Neural progenitor cell (in vitro differentiated cells): ENCODE measurements around the gene DGKD. TPM values are rescaled to one million over a fixed set of nuclear protein-coding genes. Genes with fewer than 3 reads are reported as not detected.

Source experiments
- DNase-seq: peaks from one replicate; pipeline ENCODE4 v3.0.0-alpha.2; 2016; ENCODE audit warnings: low spot score
- H2AFZ ChIP-seq: fragments of 200-600 bp; sonication (generic); replicated peaks from 2 replicates; pipeline ENCODE4 v1.6.1; 2016; ENCODE audit warnings: antibody characterized with exemption
- H3F3A ChIP-seq: fragments of 200-600 bp; sonication (generic); 2 replicates; pipeline ENCODE4 v1.6.1; 2016; ENCODE audit warnings: antibody characterized with exemption, low read depth
- H3K27ac ChIP-seq: fragments of 200-600 bp; sonication (generic); 2 replicates; pipeline ENCODE4 v1.5.1; 2016; ENCODE audit warnings: mild to moderate bottlenecking
- H3K27me3 ChIP-seq: fragments of 200-600 bp; sonication (generic); 2 replicates; pipeline ENCODE4 v1.6.1; 2016; ENCODE audit warnings: mild to moderate bottlenecking, moderate library complexity
- H3K36me3 ChIP-seq: fragments of 200-600 bp; sonication (generic); 2 replicates; pipeline ENCODE4 v1.5.1; 2016
- H3K4me1 ChIP-seq: fragments of 200-600 bp; sonication (generic); 2 replicates; pipeline ENCODE4 v1.6.1; 2016; ENCODE audit warnings: mixed run types
- H3K4me2 ChIP-seq: fragments of 200-600 bp; sonication (generic); 2 replicates; pipeline ENCODE4 v1.6.1; 2016
- H3K4me3 ChIP-seq: fragments of 200-600 bp; sonication (generic); 2 replicates; pipeline ENCODE4 v1.5.1; 2016
- H3K79me2 ChIP-seq: fragments of 200-600 bp; sonication (generic); 2 replicates; pipeline ENCODE4 v1.6.1; 2016; ENCODE audit warnings: low read depth
- H3K9ac ChIP-seq: fragments of 200-600 bp; sonication (generic); 2 replicates; pipeline ENCODE4 v1.6.1; 2016
- H3K9me3 ChIP-seq: fragments of 200-600 bp; sonication (generic); 2 replicates; pipeline ENCODE4 v1.5.1; 2016; ENCODE audit warnings: low read depth
- H4K20me1 ChIP-seq: fragments of 200-600 bp; sonication (generic); 2 replicates; pipeline ENCODE4 v1.6.1; 2016; ENCODE audit warnings: low read depth
- H3K27ac Mint-ChIP-seq: 3 replicates; pipeline ENCODE4 v1.8.0; 2021; ENCODE audit warnings: mixed read lengths
- H3K27me3 Mint-ChIP-seq: 2 replicates; pipeline ENCODE4 v1.8.0; 2022; ENCODE audit warnings: low read depth, mild to moderate bottlenecking, inconsistent platforms, moderate library complexity, mixed read lengths; ENCODE audit not compliant: insufficient read depth
- H3K36me3 Mint-ChIP-seq: 3 replicates; pipeline ENCODE4 v1.8.0; 2021; ENCODE audit warnings: mixed read lengths
- H3K4me1 Mint-ChIP-seq: 3 replicates; pipeline ENCODE4 v1.8.0; 2021; ENCODE audit warnings: mixed read lengths
- H3K4me3 Mint-ChIP-seq: 3 replicates; pipeline ENCODE4 v1.8.0; 2021; ENCODE audit warnings: mild to moderate bottlenecking, moderate library complexity, mixed read lengths
- H3K9me3 Mint-ChIP-seq: 3 replicates; pipeline ENCODE4 v1.8.0; 2020; ENCODE audit warnings: mixed read lengths
- EZH2 ChIP-seq: fragments of 200-600 bp; sonication (generic); IDR thresholded peaks from 2 replicates; pipeline ENCODE4 v1.6.1; 2017; ENCODE audit warnings: antibody characterized with exemption, mild to moderate bottlenecking, moderate library complexity
- EZH2phosphoT487 ChIP-seq: fragments of 200-600 bp; sonication (generic); IDR thresholded peaks from 2 replicates; pipeline ENCODE4 v1.6.1; 2017; ENCODE audit warnings: antibody characterized with exemption
- total RNA-seq: library from RNA; depleted of rRNA; stranded (reverse); fragments of >200 nt; gene quantifications from 2 replicates; pipeline ENCODE4 v1.2.3, GENCODE V29; 2015; ENCODE audit warnings: low replicate concordance
- TF ChIP-seq, protein P1 (sequence below): fragments of 200-600 bp; sonication (generic); IDR thresholded peaks from 2 replicates; pipeline ENCODE4 v1.5.1; 2017; ENCODE audit warnings: antibody characterized with exemption, mild to moderate bottlenecking

The DGKD gene
- total RNA-seq, 1 donor from 2014 or later: 10.9 TPM

DNA sequence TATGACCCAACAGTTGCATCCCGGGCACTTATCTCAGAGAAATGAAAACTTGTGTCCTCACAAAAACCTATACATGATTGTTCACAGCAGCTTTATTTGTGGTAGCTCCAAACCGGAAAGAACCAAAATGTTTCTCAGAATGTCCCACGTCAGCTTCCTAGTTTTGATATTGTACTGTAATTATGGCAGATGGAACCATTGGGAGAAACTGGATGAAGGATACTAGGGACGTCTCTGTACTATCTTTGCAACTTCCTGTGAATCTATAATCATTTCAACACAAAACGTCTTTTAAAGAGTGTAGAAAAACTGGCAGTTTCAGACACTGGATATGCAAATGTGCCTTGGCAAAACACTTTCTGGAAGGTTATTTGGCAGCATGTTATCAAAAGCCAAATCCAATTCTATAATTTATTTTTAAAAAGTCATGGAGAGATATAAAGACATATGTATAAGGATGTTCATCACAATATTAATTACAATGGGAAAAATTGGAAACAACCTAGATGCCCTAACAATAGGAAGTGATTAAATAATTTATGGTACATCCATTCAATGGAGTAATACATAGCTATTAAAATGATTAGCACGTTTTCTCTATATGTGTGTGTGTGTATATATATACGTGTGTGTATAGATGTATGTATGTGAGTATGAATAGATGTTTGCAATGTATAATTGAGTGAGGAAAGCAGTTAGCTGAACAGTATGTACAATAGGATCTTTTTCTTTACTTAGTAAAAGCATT, 36.9 kb upstream of the DGKD start:
- H3K36me3 ChIP-seq: no peaks in the 10 kb centered on the region
- H3K4me1 ChIP-seq: no peaks in the 10 kb centered on the region
- no peak overlapping the region for H3K9ac ChIP-seq
- no peaks in the 10 kb centered on the region for H3K9me3 ChIP-seq
- no peak overlapping the region for H3K4me2 ChIP-seq
- DNase-seq: no peak
- no peak overlapping the region for H3K4me3 Mint-ChIP-seq
- no peaks in the 10 kb centered on the region for H4K20me1 ChIP-seq
- H3K9me3 Mint-ChIP-seq: no peaks in the 10 kb centered on the region
- no peaks in the 10 kb centered on the region for H3F3A ChIP-seq
- H3K27ac ChIP-seq: no peak overlapping the region
- no peaks in the 10 kb centered on the region for H3K36me3 Mint-ChIP-seq
- no peak overlapping the region for H3K4me3 ChIP-seq
- peaks cover 11% of the 10 kb centered on the region for H3K4me1 Mint-ChIP-seq
- peaks cover 45% of the 10 kb centered on the region for H3K27me3 ChIP-seq
- peak overlapping the region; percentile 29 for H3K27ac Mint-ChIP-seq
- no peaks in the 10 kb centered on the region for H3K79me2 ChIP-seq
- TF ChIP-seq, protein P1, sequence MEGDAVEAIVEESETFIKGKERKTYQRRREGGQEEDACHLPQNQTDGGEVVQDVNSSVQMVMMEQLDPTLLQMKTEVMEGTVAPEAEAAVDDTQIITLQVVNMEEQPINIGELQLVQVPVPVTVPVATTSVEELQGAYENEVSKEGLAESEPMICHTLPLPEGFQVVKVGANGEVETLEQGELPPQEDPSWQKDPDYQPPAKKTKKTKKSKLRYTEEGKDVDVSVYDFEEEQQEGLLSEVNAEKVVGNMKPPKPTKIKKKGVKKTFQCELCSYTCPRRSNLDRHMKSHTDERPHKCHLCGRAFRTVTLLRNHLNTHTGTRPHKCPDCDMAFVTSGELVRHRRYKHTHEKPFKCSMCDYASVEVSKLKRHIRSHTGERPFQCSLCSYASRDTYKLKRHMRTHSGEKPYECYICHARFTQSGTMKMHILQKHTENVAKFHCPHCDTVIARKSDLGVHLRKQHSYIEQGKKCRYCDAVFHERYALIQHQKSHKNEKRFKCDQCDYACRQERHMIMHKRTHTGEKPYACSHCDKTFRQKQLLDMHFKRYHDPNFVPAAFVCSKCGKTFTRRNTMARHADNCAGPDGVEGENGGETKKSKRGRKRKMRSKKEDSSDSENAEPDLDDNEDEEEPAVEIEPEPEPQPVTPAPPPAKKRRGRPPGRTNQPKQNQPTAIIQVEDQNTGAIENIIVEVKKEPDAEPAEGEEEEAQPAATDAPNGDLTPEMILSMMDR: no peak
- TF ChIP-seq EZH2phosphoT487 (no peak), EZH2 (no peak)
- peaks cover 15% of the 10 kb centered on the region for H3K27me3 Mint-ChIP-seq
- H2AFZ ChIP-seq: no peak overlapping the region

DNA sequence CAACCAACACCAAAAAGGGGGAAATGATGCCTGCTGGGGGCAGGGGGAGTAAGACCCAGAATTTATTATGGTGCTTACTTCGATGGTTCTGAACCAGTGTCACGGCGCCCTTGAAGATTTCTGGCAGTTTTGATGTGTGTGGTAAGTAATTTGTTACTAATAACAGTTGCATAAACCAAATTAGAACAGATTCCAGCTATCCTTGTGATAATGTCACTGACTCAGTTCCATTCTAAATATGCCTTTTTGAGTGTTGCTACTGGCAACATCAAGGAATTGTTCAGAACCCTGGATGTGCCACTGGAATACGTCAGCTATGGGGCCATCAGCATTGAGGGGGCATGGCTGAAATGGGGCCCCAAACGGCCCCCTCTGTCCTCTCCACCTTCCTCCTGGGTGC, 35.0 kb upstream of the DGKD start:
- no peak overlapping the region for H2AFZ ChIP-seq
- no peaks in the 10 kb centered on the region for H4K20me1 ChIP-seq
- Mint-ChIP-seq H3K4me1 (peaks cover 11% of the 10 kb centered on the region), H3K27ac (no peak overlapping the region), H3K9me3 (no peaks in the 10 kb centered on the region), H3K36me3 (no peaks in the 10 kb centered on the region), H3K27me3 (peaks cover 15% of the 10 kb centered on the region), H3K4me3 (no peak overlapping the region)
- H3K4me3 ChIP-seq: no peak overlapping the region
- no peaks in the 10 kb centered on the region for H3K9me3 ChIP-seq
- H3K79me2 ChIP-seq: no peaks in the 10 kb centered on the region
- no peak for DNase-seq
- no peaks in the 10 kb centered on the region for H3K36me3 ChIP-seq
- H3F3A ChIP-seq: no peaks in the 10 kb centered on the region
- H3K27ac ChIP-seq: no peak overlapping the region
- H3K27me3 ChIP-seq: peaks cover 62% of the 10 kb centered on the region
- H3K4me1 ChIP-seq: no peaks in the 10 kb centered on the region
- H3K4me2 ChIP-seq: no peak overlapping the region
- no peak overlapping the region for H3K9ac ChIP-seq
- no peak for TF ChIP-seq EZH2
- TF ChIP-seq, protein P1: no peak
- TF ChIP-seq EZH2phosphoT487: no peak

DNA sequence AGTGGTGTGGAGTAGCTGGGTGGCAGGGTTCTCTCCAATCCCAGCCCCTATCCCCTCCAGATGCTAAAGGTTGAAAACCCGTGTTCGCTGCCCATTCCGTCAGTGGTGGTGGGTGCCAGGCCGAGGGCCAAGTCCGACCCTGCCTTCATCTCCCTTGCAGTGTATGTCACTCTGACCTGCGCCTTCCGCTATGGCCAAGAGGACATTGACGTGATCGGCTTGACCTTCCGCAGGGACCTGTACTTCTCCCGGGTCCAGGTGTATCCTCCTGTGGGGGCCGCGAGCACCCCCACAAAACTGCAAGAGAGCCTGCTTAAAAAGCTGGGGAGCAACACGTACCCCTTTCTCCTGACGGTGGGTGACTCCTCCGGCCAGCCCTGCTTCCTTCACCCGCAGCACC, 33.8 kb upstream of the DGKD start:
- Histone ChIP-seq H3K27ac (no peak overlapping the region), H3K4me3 (no peak overlapping the region), H3K36me3 (no peaks in the 10 kb centered on the region), H2AFZ (no peak overlapping the region), H3K79me2 (no peaks in the 10 kb centered on the region), H3F3A (no peaks in the 10 kb centered on the region), H3K4me1 (no peaks in the 10 kb centered on the region), H3K9ac (no peak overlapping the region), H3K9me3 (no peaks in the 10 kb centered on the region), H3K27me3 (peaks cover 75% of the 10 kb centered on the region), H3K4me2 (no peak overlapping the region), H4K20me1 (no peaks in the 10 kb centered on the region)
- no peak overlapping the region for H3K27ac Mint-ChIP-seq
- H3K9me3 Mint-ChIP-seq: no peaks in the 10 kb centered on the region
- TF ChIP-seq, protein P1: no peak
- TF ChIP-seq EZH2phosphoT487 (no peak), EZH2 (no peak)
- peaks cover 21% of the 10 kb centered on the region for H3K27me3 Mint-ChIP-seq
- no peaks in the 10 kb centered on the region for H3K36me3 Mint-ChIP-seq
- H3K4me3 Mint-ChIP-seq: no peak overlapping the region
- H3K4me1 Mint-ChIP-seq: peaks cover 11% of the 10 kb centered on the region
- no peak for DNase-seq
